ENCODE results near the gene WDR1.

The WDR1 gene

GRCh38 chr4:10113362-10114047, 3.1 kb downstream of the WDR1 start:
- DNase-seq = no peak

GRCh38 chr4:10112658-10113284, 3.8 kb downstream of the WDR1 start:
- no peak for DNase-seq

GRCh38 chr4:10111067-10111801, 5.4 kb downstream of the WDR1 start:
- DNase-seq = no peak

GRCh38 chr4:10109995-10110670, 6.5 kb downstream of the WDR1 start:
- no peak for DNase-seq

- DNase-seq = no peak
These were observed 7.5 kb downstream of the WDR1 start for GRCh38 chr4:10108818-10109783.

- no peak for DNase-seq
These were observed 8.2 kb downstream of the WDR1 start for GRCh38 chr4:10108391-10108790.

GRCh38 chr4:10107111-10108091, 9.2 kb downstream of the WDR1 start:
- no peak for DNase-seq

- DNase-seq = peak in 1 of 2 experiments; percentile 30
These were observed 10.1 kb downstream of the WDR1 start for GRCh38 chr4:10106421-10107039.

- DNase-seq = no peak
These were observed 10.7 kb downstream of the WDR1 start for GRCh38 chr4:10105920-10106319.

GRCh38 chr4:10105421-10105820, 11.2 kb downstream of the WDR1 start:
- no peak for DNase-seq

GRCh38 chr4:10104991-10105276, 11.7 kb downstream of the WDR1 start:
- DNase-seq = no peak

- DNase-seq = no peak
These were observed 12.2 kb downstream of the WDR1 start for GRCh38 chr4:10104211-10104990.

GRCh38 chr4:10102474-10103332, 13.9 kb downstream of the WDR1 start:
- DNase-seq = no peak

GRCh38 chr4:10101671-10102473, 14.7 kb downstream of the WDR1 start:
- no peak for DNase-seq

- DNase-seq = no peak
These were observed 15.8 kb downstream of the WDR1 start for GRCh38 chr4:10100734-10101216.

- peak in 1 of 2 experiments; percentile 36 for DNase-seq
These were observed 16.9 kb downstream of the WDR1 start for GRCh38 chr4:10099499-10100325.

- DNase-seq = no peak
These were observed 17.8 kb downstream of the WDR1 start for GRCh38 chr4:10098780-10099160.
